ENCODE results near the gene FBXO36. TPM values are rescaled to one million over a fixed set of nuclear protein-coding genes. Genes with fewer than 3 reads are reported as not detected.
A peak's percentile ranks its signal among the peaks of the same experiment; 100 is the strongest.

The FBXO36 gene
- total and polyA plus RNA-seq, 10 of the 15 experiments (the other 5 are each of a cell fraction or from before 2014, with no cell fraction given), result 0.79 to 2.7 (median 1.3) TPM

DNA sequence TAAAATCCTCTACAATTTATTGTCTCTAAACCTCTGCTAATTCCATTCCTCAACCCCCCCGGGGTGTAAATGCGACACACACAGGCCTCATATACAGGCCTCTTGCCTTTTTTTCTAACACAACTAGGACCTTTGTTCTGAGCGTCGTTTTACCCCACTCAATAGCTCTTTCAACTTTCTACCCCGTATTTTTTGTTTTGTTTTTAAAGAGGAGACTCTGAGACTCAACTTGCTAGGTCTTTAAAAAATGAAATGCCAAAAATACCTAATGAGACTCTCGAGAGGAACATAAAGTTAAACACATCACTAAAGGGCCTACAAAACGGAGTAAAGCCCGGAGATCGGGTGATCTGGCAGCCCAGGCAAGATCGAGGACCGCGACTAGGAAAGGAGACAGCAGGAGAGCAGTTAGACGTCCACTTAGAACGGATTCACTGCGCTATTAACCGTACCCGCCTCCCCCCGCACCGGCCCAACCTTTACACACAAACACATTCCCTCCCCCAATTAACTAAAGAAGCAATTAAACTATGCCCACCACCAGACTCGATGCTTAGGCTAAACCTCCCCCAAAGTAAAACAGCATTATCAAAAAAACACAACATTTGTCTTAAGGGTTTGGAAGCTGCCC is 2.2 kb upstream of the FBXO36 start (continued):
- no peak for TF ChIP-seq HDGF (IDR thresholded peaks at IDR 0.05)

GRCh38 chr2:229921101-229921891 is 1.0 kb upstream of the FBXO36 start:
- RAD21 ChIA-PET (ENCODE audit: unreplicated experiment), result interaction anchor here (0.9 to 2.1 kb wide), 9 partner anchors 9 to 99 kb away, joined by 3 to 16 read pairs (median 4); no protein-coding TSS in a partner anchor
- in situ Hi-C loops (cut with MboI), result no loop called here
- TF ChIP-seq BCLAF1 (IDR thresholded peaks at IDR 0.05) (no peak), ZNF207 (IDR thresholded peaks at IDR 0.05; ENCODE audit: borderline replicate concordance) (no peak), NBN (IDR thresholded peaks at IDR 0.05) (peak; percentile 53), LARP7 (IDR thresholded peaks at IDR 0.05) (peak; percentile 37; the same call in 1 of the 2 replicates), CHD4 (IDR thresholded peaks at IDR 0.05) (no peak), SREBF2 (IDR thresholded peaks at IDR 0.05; ENCODE audit: low read length) (0 out of 2 replicates have a peak, but pooled peaks have one; percentile 10), RFX5 (IDR thresholded peaks at IDR 0.05; ENCODE audit: low read depth, low read length) (no peak), MTA2 (IDR thresholded peaks at IDR 0.05; ENCODE audit: low read depth) (peak; percentile 63; the same call in 1 of the 2 replicates), HDAC6 (IDR thresholded peaks at IDR 0.05; ENCODE audit: unreplicated experiment) (no peak), ZNF384 (IDR thresholded peaks at IDR 0.05; ENCODE audit: borderline replicate concordance, low read depth, low read length) (no peak), SUZ12 (IDR thresholded peaks at IDR 0.05; ENCODE audit: unreplicated experiment) (no peak), EGR1 (IDR thresholded peaks at IDR 0.05; ENCODE audit: borderline replicate concordance in 1 of 2, low read depth in 2 of 2, low read length in 2 of 2) (peak in 1 of 2 experiments; percentile 83; a peak in 2 of 3 replicates), ATF7 (IDR thresholded peaks at IDR 0.05; ENCODE audit: low read depth) (peak; percentile 64), ELK1 (IDR thresholded peaks at IDR 0.05; ENCODE audit: low read depth, low read length) (peak; percentile 75), CHD1 (IDR thresholded peaks at IDR 0.05; ENCODE audit: low read depth, low read length) (0 out of 2 replicates have a peak, but pooled peaks have one; percentile 15)
- TF ChIP-seq, protein P1, sequence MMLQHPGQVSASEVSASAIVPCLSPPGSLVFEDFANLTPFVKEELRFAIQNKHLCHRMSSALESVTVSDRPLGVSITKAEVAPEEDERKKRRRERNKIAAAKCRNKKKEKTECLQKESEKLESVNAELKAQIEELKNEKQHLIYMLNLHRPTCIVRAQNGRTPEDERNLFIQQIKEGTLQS (IDR thresholded peaks at IDR 0.05; ENCODE audit: borderline replicate concordance, extremely low read depth, low read depth, low read length), result no peak

More at GRCh38 chr2:229921101-229921891, 1.0 kb upstream of the FBXO36 start:
- peak overlapping the region; percentile 33 for H2AFZ ChIP-seq (ENCODE audit: control insufficient read depth, low read depth, low read length)
- peak overlapping the region; percentile 89 for H3K9ac ChIP-seq (ENCODE audit: control insufficient read depth, insufficient read depth, low read length)
- H3K79me2 ChIP-seq (ENCODE audit: control insufficient read depth, insufficient read depth, low read length), result peaks cover 53% of the 10 kb centered on the region
- peak overlapping the region; percentile 98 for H3K27ac ChIP-seq (ENCODE audit: control insufficient read depth, insufficient read depth)
- POLR2A ChIA-PET, result interaction anchor here (0.9 to 1.2 kb wide), 3 partner anchors 10 to 99 kb away, joined by 3 to 11 read pairs (median 7); no protein-coding TSS in a partner anchor
- no peaks in the 10 kb centered on the region; the same call in 1 of the 2 replicates for H4K20me1 ChIP-seq (ENCODE audit: control insufficient read depth, insufficient read depth)
- under 1% methylated on average over 46 of the region's 60 CpGs for WGBS (ENCODE audit: insufficient coverage, insufficient replicate concordance, low lambda C conversion rate, missing lambda C conversion rate)
- H3K36me3 ChIP-seq (ENCODE audit: control insufficient read depth in 2 of 2, insufficient read depth in 2 of 2, low read length in 1 of 2), result peaks cover 2 to 6% of the 10 kb centered on the region in 2 experiments; a peak in 2 of 4 replicates
- no peaks in the 10 kb centered on the region for H3K27me3 ChIP-seq (replicated peaks in 1 of 2; ENCODE audit: control insufficient read depth in 2 of 2, insufficient read depth in 2 of 2, low read length in 1 of 2)
- H3K4me2 ChIP-seq (ENCODE audit: control insufficient read depth, insufficient read depth), result peak overlapping the region; percentile 62; the same call in 1 of the 2 replicates
- FAIRE-seq, result peak; percentile 64
- H3K4me1 ChIP-seq (ENCODE audit: control insufficient read depth, insufficient read depth, low read length), result no peaks in the 10 kb centered on the region
- peak overlapping the region; percentile 83 for H3K4me3 ChIP-seq
- DNase-seq (ENCODE audit: low read depth, low spot score), result no peak
- SMC1A ChIA-PET (ENCODE audit: uncharacterized antibody, unreplicated experiment), result interaction anchor here (0.6 to 2.1 kb wide), 10 partner anchors 9 to 307 kb away, joined by 3 to 7 read pairs (median 4); no protein-coding TSS in a partner anchor
- CTCF ChIA-PET, result interaction anchor here (0.6 to 4.6 kb wide), 6 partner anchors 11 to 140 kb away, joined by 3 to 31 read pairs (median 4); no protein-coding TSS in a partner anchor
- ATAC-seq, result peak; percentile 44
- no peaks in the 10 kb centered on the region; the same call in 2 of the 3 replicates for H3K9me3 ChIP-seq (replicated peaks; ENCODE audit: control insufficient read depth, insufficient read depth, low read length)
- no TSS peak for BruUV-seq (replicated peaks)
- intact Hi-C loops (cut with micrococcal nuclease; ENCODE audit: unreplicated experiment), result loop anchor here (2.0 kb wide), 1 partner anchor 80 kb away; no protein-coding TSS in a partner anchor

Data from GM12878 (cell line).